NCI-H1436 treated with DMSO at 0.1 percent for 48 hours (cell line): ENCODE measurements around the gene CNNM1.

ENCODE experiments used
- DNase-seq: peaks from one replicate; lab custom pipeline; 2025; lab: John Stamatoyannopoulos, UW

The CNNM1 gene

GRCh38 chr10:99337901-99338300 is 8.7 kb downstream of the CNNM1 start:
- DNase-seq: no peak

GRCh38 chr10:99339077-99339476 is 9.9 kb downstream of the CNNM1 start:
- no peak for DNase-seq

DNA sequence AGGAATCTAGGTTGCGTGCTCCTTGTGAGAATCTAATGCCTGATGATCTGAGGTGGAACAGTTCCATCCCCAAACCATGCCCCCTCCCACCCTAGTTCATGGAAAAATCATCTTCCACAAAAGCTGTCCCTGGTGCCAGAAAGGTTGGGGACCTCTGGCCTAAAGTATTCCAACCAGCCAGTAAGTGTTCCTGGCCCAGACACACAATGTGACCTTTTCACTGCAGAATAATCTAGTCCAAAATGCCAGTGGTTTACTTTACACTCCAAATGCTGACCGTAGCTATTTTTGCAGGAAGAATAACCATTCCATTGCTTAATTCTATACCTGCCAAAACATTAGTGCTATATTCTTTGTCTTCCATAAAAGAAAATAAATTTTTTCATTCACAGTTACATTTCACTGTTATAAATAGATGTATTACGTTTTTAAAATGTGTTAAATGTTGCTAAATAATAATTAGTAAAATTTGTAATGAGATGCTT is 10.4 kb downstream of the CNNM1 start:
- no peak for DNase-seq

DNA sequence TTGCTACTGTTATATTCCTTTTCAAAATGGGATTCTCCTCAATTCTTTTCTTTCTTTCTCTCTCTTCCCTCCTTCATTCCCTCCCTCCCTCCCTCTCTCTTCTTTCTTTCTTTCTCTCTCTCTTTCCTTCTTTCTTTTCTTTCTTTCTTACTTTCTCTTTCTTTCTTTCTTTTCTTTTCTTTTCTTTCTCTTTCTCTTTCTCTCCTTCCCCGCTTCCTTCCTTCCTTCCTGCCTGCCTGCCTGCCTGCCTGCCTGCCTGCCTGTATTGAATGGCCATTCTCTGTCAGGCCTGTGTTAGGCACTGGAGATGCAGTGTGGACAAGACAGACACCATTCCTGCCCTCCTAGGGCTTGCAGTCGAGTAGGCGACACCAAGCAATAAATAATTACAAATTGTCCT is 11.5 kb downstream of the CNNM1 start:
- no peak for DNase-seq

- DNase-seq: no peak
Measured at GRCh38 chr10:99341248-99341647, 12.1 kb downstream of the CNNM1 start.

GRCh38 chr10:99341860-99342490 is 12.8 kb downstream of the CNNM1 start:
- DNase-seq: no peak

GRCh38 chr10:99343262-99343661 is 14.1 kb downstream of the CNNM1 start:
- DNase-seq: no peak

- DNase-seq: no peak
Measured at GRCh38 chr10:99344715-99345114, 15.6 kb downstream of the CNNM1 start.

GRCh38 chr10:99345350-99345749 is 16.2 kb downstream of the CNNM1 start:
- DNase-seq: no peak

GRCh38 chr10:99346247-99346646 is 17.1 kb downstream of the CNNM1 start:
- no peak for DNase-seq

GRCh38 chr10:99347672-99348071 is 18.5 kb downstream of the CNNM1 start:
- no peak for DNase-seq

DNA sequence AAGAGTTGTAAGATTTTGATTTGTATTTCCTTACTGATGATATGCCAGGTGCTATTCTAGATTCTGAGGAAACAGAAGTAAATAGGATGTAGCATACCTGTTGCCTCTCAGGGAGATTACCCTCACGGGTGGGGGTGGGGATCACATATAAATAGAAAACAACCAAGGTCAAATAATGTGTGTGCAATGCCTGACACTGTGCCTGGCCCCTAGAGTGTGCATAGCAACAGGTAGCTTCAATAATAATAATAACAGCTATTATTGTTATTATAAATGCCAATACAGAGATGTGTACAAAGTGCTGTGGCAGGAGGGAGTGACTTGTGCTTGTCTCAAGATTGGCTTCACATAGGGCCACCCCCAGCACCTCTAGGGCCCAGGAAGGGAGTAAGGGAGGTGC is 24.0 kb downstream of the CNNM1 start:
- no peak for DNase-seq

DNA sequence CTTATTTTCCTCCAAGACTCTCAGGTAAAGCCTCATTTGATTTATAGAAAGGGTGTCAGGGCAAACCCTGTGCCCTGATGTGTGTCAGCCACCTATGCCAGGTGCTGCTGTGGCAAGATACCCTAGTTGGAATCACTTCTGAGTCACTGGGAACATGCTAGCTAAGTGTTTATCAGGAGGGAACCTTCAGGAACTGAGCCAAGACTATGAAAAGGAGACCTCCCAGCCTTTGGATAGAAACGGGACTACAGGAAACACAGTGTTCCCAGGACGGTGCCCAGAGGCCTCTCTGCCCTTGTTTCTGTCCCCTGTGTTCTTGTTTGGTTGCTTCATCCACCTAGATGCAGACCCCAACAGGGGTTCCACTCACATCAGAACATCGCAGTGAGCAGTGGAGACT is 28.5 kb downstream of the CNNM1 start:
- DNase-seq: no peak

GRCh38 chr10:99358101-99358500 is 28.9 kb downstream of the CNNM1 start:
- DNase-seq: no peak

GRCh38 chr10:99360934-99361333 is 31.8 kb downstream of the CNNM1 start:
- DNase-seq: no peak

GRCh38 chr10:99364125-99364524 is 35.0 kb downstream of the CNNM1 start:
- DNase-seq: no peak

DNA sequence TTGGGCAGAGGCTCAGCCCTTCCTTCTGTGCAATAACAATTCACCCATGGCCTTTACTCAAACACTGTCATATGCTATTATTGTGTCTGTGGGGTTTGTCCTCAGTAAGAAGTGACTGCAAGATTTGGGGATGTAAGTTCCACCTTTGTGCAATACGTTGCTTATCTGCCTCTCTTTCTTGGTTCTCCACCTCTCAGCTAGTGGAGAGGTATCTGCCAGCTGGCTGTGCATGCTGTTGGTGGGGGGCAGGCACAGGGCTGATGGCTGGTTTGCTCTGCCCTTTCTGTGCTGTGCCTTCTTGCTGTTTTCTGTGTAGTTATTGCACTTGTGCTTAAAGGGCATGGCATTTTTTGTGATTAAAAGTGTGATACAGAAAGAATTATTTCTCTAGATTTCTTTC is 36.2 kb downstream of the CNNM1 start:
- DNase-seq: no peak

DNA sequence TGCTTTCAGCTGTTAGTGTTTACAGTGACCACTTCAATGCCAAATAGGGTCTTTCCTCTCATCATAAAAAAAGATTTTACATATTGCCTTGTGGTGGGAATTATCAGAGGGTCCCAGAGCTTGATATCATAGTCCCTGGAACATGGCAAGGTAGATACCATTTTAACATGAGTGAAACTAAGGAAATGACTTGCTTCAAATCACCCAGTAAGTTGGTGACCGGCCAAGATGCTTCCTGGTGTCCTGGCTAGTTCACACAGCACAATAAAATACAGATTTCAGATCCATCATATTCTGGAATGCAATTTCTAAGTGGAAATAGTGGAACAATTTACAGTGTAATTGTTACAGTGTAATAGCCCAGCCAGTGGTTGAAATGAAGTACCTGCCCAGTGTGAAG is 36.6 kb downstream of the CNNM1 start:
- no peak for DNase-seq

DNA sequence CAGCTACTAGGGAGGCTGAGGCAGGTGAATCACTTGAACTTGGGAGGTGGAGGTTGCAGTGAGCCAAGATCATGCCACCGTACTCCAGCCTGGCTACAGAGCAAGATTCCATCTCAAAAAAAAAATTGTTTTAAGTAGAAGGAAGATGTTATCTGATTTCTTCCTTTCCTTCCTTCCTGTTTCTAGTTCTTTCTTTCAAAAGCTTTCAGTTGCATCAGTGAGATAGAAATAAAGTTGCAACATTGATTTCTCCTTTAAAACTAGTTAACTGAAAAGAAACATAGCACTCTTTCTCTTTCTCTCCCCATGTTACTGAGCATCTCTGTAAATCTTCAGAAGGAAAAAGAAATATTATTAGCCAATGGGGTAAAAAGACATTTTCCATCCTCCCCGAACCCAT is 37.5 kb downstream of the CNNM1 start:
- DNase-seq: no peak

- DNase-seq: no peak
Measured at GRCh38 chr10:99368646-99369045, 39.5 kb downstream of the CNNM1 start.

- DNase-seq: no peak
Measured at GRCh38 chr10:99369126-99369525, 40.0 kb downstream of the CNNM1 start.

DNA sequence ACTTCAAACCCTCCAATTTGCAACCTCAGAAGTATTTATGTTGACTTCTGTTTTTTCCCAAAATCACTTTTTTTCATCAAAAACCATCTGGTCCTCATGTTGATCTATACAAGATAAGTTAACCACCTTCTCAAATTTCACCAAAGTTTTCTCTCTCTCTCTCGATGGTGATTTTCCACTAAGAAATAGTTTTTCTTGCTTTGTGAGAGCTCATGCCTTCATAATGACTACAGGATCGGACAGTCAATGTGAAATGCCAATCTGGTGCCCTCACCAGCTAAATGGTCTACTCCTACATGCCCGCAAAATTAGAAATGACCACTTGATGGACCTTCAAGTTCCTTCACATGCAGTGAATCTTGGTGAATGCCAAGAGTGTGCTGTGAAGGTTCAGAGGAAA is 40.4 kb downstream of the CNNM1 start:
- DNase-seq: no peak

DNA sequence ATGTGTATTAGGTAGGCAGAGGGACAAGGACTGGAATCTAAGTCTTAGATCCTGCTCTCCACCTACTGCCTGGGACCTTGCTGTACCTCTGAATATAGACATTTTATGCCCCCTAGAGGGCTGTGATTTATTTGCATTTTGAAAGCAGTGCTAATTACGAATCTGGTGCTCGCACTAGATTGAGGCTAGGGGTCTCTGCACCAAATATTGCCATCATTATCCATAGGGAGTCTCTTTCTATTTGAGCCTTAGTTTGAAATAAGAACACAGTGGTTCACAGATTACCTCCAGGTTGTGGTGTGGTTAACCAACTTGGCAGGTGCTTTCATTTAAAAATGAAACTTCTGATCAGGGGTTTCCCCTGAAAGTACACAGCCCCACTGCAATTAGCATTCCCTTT is 41.8 kb downstream of the CNNM1 start:
- DNase-seq: no peak

- no peak for DNase-seq
Measured at GRCh38 chr10:99372546-99373271, 43.6 kb downstream of the CNNM1 start.
